Measurements from ENCODE around the gene MTARC2.
"Not testable (repeated sequence)": the region's sequence is repeated elsewhere in the genome, so short reads cannot be mapped to it uniquely, and the experiment has no call there.

Gene MTARC2

DNA sequence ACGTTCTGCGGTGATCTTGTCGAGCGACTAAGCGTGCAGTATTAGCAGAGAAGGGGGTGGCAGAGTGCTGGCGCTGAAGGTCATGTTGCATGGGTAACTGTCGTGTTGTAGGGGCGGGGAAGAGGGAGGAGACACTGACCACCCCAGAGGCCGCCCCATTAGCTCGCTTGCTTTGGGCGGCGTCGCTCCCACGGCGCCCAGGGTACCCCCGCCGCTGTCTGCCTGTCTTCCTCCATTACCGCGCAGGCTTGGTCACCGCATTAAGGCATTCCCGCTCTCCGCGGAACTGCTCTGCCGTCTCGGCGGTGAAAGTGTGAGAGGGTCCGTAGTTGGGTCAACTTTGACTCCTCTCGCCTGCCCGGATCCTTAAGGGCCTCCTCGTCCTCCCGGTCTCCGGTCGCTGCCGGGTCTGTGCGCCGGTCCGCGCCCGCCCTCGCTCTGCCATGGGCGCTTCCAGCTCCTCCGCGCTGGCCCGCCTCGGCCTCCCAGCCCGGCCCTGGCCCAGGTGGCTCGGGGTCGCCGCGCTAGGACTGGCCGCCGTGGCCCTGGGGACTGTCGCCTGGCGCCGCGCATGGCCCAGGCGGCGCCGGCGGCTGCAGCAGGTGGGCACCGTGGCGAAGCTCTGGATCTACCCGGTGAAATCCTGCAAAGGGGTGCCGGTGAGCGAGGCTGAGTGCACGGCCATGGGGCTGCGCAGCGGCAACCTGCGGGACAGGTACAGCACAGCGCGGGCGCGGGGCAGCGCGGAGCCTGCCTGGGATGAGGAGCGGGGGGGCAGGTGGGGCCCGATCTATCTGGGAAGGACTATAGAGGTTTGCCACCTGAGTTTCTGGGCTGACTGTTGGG is at the start of gene MTARC2:
MTARC2 (plus strand) TSS at position 234 of the 846 bp plus-strand sequence; CDS start at position 444, 210 bp downstream.
- no peak for DNase-seq (ENCODE audit: low spot score)

DNA sequence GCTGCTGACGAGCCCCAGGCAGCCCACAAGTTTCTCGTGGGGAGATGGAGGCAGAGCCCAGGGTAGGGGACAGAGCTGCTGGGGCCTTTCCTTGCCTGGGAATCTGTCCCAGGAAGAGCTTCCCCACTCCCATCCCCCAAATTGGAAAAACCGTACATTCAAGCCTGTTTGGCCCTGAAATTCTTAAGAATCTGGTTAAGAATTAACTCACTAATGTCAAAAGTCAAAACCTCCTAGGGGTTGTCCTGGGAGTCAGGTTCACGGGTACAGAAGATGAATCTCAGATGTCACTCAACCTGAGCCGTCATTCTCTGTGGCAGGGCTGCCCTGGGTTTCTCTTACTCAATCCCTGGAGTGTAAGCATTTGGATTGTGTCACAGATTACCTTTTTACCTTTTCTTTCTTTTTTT is 49.5 kb upstream of the MTARC2 start:
- DNase-seq (ENCODE audit: low spot score), result no peak

DNA sequence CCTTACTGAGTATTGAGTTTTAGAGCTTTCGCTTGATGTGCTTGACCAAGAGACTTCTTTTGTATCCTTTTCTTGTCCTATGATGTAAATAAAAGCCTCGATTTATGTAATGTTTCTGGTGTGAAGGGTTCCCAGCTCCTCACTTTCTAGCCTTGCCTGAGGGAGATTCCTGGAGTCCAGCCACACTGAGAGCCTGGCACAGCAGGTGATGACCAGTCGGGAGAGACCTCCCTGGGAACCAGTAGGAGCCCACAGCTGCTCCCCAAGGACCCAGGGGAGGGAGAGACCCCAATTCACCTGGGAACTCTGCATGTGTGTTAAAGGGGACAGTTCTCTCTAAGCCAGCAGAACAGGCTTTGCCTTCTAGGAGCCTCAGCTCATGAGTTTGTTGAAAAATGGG is 49.1 kb upstream of the MTARC2 start:
- DNase-seq (ENCODE audit: low spot score), result no peak

DNA sequence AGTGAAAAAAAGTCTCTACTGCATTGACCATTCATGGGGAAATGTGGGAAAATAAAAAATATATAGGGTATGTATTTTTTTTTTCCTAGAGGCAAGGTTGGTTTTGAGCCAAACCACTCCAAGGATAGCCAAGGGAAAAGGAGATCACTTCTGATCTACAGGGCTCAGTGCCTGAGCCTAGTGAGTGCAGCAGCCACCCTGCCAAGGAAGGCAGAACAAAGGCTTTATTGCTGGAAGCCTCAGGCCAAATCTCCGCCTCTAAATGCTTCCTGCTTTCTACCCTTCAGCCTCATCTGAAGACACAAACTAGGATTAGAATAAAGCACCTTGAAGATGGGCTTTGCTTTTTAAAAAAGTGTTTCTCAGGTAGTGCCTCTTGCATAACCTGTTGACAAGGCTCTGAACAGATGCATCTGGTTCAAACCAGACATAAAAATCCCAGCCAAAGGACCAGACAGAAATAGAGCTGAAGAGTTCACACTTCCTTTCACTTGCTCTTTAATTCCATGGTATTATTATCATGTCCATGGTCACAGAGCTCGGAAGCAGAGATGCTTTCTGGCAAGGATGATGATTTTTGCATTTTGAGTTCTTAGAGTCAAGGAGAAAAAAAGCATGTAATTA is 47.5 kb upstream of the MTARC2 start:
- no peak for DNase-seq (ENCODE audit: low spot score)

DNA sequence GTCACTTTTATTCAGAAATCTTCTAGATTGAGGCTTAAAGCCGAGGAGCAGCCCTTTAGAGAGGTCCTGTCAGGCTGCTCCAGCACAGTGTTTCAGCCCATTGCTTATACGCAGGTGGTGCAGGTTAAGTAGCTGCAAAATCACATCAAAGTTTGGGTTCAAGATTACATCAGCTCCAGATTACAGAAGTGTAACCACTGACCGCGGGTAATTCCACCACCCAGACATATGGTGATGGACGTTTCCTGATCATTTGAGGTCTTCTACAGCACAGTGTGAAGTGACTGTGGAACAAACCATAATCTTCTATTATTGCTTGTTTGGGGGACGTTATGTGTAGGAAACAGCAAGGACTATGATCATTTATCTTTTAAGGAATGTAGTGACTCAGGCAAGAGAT is 46.1 kb upstream of the MTARC2 start:
- DNase-seq (ENCODE audit: low spot score), result no peak

DNA sequence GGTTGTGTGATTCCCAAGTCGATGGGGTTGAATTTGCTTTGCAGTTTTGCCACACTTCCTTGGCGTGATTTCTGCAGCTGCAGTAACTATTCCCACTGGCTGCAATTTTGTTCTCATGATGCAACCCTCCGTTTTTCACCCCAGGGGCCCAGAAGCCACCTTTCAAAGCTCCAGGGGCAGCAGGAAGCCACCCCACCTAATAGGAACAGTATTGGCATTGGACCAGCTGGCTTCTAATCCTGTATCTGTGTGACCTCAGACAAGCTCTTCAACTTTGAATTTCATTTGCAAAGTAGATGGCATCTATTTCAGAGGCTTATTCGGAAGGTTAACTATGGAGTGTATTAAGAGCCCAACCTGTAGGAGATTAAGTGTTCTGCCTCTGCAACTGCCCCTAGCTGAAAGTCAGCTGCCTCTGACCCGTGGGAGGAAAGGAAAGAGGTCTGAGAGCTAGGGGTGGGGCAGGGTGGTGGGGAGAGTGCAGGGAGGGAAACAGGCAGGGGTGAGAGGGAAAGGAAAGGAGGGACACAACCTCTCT is 45.3 kb upstream of the MTARC2 start:
- DNase-seq (ENCODE audit: low spot score), result no peak

DNA sequence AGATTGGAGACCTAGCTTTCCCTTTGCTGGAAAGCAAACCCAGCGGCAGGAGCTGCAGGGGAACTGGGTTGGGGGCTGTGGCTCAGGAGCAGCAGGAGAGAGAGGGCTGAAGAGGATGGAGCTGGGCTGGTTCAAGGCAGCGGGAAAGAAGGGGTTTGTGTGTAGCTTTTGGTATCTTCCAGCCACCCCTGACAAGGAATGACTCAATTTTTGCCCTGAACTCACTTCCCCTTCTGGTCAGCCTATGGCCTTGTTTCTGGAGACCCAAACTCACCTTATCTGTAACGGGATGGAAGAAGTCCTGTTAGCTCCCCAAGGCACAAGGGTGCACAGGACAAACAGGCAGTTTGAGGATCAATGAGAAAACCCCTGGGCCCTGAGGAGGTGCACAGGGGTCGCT is 44.8 kb upstream of the MTARC2 start:
- DNase-seq (ENCODE audit: low spot score), result no peak

DNA sequence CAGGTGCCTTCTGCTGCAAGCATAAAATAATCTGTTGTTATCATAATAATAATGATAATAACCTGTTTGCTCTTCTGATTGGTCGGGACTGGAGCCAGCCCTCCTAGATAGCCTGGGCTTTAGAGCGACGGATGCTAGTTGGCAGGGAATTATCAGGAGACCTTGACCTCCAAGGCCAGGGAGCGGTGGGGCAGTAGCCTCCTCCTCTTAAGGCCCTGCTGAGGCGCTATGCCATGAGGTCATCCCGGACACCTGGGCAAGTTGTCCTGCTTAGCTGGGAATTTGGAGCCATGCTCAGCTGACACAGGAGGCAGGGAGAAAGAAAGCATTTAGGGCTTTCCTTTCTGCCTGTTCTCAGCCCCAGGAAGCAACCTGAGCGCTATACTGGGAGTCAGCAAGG is 42.3 kb upstream of the MTARC2 start:
- no peak for DNase-seq (ENCODE audit: low spot score)

DNA sequence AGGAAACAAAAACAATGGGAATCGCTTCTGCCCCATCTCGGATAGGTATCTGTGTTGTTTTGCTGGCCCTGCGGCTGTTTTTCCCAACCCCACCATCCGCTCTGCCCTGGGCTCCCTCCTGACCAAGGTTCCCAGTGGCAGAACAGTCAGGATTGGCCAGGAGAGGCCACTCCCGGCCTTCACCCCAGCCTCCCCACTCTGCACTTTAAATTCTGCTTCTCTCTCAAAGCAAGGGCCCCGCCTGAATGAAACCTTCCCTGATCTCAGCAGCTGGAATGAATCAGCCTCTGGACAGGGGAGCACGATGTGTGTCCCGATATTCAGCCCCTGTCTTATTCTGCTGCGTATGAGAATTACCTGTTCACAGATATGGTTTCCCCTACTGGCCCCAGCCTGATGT is 41.6 kb upstream of the MTARC2 start:
- DNase-seq (ENCODE audit: low spot score), result no peak

DNA sequence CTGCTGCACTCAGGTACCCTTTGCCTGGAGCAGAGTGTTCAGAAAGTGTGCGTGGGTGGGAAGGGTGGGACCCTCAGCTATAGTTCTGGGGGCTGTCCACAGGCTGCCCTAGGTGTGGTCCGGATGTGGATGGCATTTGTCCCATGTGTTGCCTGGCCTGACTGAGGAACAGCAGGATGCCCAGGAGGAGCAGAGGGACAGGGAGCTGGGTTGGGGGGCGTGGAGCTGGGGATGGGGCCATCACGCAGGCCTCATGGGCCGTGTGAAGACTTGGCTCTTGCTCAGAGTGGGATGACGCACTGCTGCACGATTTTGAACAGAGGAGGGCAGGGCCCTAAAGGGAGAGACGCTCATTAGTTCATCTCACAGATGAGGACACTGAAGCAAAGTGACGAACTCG is 41.0 kb upstream of the MTARC2 start:
- DNase-seq (ENCODE audit: low spot score), result no peak

DNA sequence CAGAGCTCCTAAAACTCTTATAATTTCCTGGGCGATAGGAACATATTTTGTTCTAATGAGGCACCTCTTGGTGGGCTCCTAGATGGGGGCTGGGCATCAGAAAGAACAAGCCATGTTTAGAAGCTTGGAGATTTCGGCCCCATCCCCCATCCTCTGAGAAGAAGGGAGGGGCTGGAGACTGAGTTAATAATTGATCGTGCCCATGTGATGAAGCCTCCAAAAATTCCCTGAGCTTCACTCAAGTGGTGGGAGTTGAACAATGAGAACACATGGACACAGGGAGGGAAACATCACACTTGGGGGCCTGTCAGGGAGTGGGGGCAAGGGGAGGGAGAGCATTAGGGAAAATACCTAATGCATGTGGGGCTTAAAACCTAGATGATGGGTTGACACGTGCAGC is 39.9 kb upstream of the MTARC2 start:
- no peak for DNase-seq (ENCODE audit: low spot score)

DNA sequence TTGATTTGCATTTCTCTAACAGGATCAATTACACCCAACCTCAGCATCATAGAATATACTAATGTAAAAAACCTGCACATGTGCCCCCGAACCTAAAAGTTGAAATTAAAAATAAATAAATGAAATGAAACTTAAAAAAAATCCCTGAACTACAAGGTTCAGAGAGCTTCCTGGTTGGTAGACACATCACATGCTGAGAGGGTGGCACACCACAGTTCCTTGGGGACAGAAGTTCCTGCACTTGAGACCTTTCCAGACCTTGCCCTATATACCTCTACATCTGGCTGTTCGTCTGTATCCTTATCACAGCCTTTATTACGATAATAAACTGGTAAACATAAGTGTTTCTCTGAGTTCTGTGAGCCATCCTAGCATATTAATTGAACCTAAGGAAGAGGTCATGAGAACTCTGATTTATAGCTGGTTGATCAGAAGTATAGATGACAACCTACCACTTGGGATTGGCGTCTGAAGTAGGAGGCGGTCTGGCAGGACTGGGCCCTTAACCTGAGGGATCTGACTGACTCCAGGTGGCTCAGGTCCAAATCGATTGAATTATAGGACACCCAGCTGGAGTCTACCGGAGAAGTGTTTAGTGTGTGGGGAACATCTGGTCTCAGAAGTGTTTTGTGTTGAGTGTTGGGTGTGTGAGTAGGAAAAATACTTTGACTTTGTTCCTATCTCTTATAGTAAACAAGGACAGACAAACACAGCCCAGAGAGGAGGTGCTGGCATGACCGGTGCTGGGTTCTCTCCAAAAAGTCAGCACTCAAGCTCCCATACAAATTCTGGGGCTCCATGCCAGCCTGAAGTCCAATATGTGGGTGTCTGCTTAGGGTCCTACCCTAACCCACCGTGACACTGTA is 39.0 kb upstream of the MTARC2 start:
- no peak for DNase-seq (ENCODE audit: low spot score)

DNA sequence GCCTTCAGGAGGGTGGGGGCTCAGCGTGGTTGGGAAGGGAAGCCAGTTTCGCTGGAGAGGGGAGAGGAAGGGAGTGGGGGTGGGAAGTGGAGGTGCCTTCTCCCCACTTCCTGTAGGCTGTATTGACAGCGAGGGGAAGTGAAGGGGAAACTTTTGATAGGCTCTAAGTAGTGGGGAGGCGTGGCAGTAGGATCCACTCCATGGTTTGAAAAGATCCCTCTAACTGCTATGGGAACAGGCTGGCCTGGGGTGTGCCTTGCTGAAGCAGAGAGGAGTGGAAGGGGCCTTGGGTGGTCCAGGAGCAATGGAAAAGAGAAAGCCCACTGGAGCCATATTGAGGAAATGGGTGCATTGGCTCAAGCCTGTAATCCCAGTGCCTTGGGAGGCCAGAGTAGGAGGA is 37.8 kb upstream of the MTARC2 start:
- DNase-seq (ENCODE audit: low spot score), result no peak

DNA sequence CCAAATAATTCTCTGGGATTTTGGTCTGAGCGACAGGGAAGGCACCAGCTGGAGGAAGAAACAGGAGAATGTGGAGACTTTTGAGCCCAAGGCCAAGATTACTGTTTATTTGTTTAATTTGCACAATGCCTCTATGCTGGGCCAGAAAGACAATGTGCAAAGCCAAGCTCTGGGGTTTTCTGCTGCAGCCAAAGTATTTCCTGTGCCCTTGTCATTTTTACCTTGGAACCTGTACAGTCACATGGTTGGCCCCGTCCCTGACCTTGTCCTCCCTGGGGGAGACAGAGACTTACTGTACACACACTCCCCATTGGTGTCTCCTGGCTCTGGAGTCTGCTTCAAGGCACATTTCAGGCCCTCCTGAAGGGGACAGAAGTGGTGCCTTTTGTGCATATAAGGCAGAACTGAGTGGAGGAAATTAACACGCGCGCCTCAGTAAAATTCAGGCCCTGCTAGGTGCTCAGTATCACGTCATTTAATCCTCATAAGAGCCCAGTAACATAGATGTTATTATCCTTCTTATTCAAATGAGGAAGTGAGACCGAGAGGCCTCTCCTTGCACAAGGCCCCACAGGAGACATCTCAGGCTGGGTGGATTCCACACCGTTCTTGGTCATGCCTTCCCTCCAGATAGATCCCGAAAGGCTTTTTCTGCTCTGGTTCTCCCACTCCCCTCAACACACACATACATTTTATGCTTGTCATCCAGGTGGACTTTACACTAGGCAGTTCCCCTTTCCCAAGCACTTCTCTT is 36.9 kb upstream of the MTARC2 start:
- no peak for DNase-seq (ENCODE audit: low spot score)

DNA sequence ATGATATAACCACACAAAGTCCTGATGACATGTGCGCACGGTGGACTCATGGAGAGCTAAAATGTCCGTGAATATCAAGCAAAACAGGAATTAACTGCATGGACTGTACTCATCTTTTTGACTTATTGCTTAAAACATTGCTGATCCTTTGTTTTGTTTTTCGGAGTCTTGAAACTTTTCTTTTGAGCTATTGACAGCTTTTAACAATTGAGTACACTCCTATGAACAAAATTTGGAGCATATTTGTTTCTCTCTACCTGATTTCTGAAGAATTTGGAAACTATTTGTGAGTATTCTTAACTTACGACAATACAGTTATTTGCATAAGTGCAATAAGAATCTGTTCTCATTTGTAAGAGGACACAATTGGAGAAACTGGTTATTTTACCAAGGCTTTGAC is 32.1 kb upstream of the MTARC2 start:
- not testable (repeated sequence) for DNase-seq (ENCODE audit: low spot score)

DNA sequence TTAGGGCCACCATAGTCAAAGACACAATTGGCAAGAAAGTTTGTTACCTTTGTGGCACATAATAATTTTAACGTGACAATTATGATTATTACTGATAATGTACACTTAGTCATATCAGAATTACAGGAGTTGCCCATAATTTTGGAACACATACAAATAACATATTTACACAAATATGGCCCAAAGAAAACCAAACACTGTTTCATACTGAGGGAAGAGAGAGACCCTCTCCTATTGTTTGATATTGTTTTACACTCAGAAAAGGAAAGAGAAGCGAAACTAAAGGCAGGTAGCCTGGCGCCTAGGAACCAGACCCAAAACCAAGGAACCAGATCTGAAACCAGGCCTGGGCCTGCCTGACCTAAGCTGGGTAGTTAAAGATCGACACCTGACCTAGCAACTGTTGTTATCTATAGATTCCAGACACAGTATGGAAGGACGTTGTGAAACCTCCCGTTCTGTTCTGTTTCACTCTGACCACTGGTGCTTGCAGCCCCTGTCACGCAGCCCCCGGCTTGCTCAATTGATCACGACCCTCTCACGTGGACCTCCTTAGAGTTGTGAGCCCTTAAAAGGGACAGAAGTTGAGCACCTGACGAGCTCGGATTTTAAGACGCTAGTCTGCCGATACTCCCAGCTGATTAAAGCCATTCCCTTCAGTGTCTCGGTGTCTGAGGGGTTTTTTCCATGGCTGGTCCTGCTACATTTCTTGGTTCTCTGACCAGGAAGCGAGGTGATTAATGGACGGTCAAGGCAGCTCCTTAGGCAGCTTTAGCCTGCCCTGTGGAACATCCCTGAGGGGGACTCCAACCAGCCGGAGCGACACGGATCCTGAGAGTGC is 30.1 kb upstream of the MTARC2 start:
- DNase-seq (ENCODE audit: low spot score), result no peak

DNA sequence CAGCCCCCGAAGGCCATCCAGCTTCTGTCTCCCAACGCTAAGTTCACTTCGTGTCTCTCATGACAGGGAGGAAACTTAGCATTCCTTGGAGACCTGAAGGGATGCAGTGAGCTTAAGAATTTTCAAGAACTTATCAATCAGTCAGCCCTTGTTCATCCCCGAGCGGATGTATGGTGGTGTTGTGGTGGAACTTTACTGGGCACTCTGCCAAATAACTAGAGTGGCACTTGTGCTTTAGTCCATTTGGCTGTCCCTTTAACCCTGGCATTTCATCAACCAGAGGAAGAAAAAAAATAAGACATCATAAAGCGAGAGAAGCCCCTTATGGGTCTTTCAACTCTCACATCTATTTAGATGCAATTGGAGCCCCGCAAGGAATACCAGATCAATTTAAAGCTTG is 26.9 kb upstream of the MTARC2 start:
- not testable (repeated sequence) for DNase-seq (ENCODE audit: low spot score)

DNA sequence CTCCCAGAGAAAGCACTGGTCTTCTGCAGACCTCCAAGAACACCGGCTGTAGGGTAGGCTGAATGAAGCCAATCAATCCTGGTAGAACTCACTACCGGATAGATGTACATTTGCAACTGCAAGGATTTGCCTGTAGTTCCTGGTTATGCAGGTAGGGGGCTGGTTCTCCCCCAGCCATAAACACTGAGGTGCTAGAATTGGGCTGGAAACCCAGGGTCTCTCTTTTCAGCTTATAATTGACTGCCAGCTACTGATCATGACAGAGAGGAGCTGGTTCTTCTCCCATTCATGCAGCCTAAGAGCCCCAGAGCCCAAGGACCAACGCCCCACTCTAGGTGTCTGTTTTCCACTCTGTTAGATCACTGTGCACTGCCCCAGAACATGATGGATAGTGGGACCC is 21.5 kb upstream of the MTARC2 start:
- no peak for DNase-seq (ENCODE audit: low spot score)

DNA sequence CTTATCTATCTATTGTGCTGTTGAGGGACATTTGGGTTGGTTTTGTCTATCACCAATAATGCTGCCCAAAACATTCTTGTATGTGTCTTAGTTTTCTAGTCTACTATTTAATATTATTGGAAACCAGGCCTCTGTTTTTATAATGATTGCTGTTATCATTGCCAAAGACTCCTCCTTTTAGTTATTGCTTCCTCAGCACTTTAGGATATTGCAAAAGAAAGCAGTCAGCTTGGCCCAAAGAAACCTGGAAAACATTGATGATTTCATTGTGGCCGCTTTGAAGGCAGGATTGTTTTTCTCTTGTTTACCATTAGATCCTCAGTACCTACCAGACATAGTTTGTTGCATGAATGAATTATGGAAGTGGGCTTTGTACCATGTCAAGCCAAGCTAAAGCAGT is 20.6 kb upstream of the MTARC2 start:
- DNase-seq (ENCODE audit: low spot score), result no peak

DNA sequence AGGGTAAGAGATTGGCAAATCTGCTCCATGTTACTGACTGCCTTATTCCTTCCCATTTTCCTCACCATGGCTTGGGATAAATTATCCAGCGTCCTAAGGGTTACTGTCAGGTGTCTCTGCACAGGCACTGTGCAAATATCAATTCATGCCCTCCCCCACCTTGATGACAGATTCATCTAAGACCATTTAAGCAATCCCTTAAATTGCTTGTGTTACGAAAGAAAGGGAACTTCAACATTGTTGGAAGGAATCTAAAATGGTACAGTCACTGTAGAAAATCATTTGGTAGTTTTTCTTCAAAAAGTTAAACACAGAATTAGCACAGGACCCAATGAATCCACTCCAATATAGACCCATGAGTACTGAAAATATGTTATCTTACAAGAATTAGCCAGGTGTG is 17.6 kb upstream of the MTARC2 start:
- DNase-seq (ENCODE audit: low spot score), result no peak

DNA sequence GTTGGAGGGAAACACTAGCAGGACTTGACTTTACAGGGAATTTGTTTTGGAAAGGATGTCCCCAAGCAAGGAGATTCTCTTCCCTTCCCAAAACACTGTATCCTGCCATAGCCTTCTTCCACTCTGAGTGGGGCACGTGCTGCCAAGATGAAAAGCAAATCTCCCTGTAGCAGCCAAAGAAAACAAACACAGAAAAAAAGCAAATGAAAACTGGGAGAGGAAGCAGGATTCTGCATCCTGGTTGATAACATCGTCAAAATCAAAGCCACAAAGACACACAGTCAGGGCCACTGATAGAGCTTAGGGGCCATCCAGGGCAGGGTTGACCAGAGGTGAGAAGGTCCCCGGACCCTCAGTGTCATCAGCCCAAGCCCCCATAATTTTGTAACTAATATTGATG is 16.0 kb upstream of the MTARC2 start:
- DNase-seq (ENCODE audit: low spot score), result no peak

Data from D341Med (cell line).